Measurements from ENCODE around the gene FKBP1B.
"Not testable (repeated sequence)": the region's sequence is repeated elsewhere in the genome, so short reads cannot be mapped to it uniquely, and the experiment has no call there.

Gene FKBP1B

DNA sequence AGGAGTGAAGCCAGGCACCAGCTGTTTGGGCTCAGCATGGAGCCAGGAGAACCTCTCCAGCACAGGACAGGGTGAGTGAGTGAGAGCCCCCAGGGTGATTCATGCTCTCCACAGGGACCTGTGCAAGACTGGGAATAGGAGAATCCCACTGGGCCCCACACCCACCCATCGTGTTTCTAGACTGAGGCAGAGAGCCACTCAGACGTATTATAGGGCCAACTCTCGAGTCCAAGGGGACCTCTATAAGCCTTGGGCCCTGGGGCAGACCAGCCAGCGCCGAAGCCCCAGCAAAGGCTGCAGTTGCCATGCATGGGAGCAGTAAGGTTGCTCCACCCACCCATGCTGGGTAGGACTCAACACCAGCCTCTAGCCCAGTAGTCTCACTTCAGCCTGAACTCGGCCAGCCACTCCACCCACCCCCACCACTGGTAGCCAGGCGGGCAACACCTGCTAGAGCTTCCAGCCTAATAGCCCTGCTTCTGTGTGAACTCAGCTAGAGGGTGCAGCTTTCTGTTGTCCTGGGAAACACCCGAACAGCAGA, 54.6 kb downstream of the FKBP1B start:
- no peak for DNase-seq (ENCODE audit: low spot score)

DNA sequence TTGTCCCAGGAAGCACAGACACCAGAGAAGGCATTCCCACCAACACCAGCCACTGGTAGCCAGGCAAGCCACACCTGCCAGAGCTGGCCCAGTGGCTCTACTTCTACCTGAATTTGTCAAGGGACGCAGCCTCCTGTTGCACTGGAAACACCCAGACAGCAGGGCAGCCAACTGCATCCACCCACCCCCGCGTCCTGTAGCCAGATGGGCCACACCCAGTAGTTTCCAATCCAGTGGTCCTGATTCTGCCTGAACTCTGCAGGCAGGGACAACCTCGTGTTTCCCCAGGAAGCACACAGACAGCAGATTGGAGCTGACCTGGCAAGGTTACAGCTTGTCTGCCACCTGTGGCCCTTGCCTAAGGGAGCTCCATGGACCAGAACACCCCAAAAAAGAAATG, 55.4 kb downstream of the FKBP1B start:
- DNase-seq (ENCODE audit: low spot score) = no peak

DNA sequence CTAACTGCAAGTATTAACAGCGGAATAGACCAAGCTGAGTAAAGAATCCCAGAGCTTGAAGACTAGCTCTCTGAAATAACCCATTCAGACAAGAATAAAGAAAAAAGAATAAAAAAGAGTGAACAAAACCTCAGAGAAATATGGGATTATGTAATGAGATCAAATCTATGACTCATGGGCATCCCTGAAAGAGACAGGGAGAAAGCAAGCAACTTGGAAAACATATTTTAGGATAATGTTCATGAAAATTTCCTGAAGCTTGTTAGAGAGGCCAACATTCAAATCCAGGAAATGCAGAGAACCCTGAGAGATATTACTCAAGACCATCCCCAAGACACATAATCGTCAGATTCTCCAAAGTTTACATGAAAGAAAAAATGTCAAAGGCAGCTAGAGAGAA, 56.3 kb downstream of the FKBP1B start:
- no peak for DNase-seq (ENCODE audit: low spot score)

DNA sequence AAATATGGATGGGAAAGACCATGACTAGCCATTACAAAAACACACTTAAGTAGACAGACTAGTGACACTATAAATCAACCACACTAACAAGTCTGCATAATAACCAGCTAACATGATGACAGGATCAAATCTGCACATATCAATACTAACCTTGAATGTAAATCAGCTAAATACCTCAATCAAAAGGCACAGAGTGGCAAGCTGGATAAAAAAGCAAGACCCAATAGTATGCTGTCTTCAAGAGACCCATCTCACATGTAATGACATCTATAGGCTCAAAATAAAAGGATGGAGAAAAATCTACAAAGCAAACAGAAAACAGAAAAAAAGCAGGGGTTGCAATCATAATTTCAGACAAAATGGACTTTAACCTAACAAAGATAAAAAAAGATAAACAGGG, 57.2 kb downstream of the FKBP1B start:
- no peak for DNase-seq (ENCODE audit: low spot score)

DNA sequence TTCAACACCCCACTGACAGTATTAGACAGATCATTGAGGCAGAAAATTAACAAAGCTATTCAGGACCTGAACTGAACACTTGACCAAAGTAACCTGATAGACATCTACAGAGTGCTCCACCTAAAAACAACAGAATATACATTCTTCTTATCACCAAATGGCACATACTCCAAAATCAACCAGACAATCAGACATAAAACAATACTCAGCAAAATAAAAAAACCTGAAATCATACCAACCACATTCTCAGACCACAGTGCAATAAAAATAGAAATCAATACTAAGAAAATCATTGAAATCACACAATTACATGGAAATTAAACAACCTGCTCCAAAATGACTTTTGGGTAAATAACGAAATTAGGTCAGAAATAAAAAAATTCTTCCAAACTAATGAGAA, 57.8 kb downstream of the FKBP1B start:
- no peak for DNase-seq (ENCODE audit: low spot score)

DNA sequence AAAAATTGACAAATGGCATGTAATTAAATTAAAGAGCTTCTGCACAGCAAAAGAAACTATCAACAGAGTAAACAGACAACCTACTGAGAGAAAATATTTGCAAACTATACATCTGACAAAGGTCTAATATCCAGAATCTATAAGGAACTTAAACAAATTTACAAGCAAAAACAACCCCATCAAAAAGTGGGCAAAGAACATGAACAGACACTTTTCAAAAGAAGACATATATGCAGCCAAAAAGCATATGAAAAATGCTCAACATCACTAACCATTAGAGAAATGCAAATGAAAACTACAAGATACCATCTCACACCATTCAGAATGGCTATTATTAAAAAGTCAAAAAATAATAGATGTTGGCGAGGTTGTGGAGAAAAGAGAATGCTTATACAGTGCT, 59.9 kb downstream of the FKBP1B start:
- DNase-seq (ENCODE audit: low spot score) = not testable (repeated sequence)

DNA sequence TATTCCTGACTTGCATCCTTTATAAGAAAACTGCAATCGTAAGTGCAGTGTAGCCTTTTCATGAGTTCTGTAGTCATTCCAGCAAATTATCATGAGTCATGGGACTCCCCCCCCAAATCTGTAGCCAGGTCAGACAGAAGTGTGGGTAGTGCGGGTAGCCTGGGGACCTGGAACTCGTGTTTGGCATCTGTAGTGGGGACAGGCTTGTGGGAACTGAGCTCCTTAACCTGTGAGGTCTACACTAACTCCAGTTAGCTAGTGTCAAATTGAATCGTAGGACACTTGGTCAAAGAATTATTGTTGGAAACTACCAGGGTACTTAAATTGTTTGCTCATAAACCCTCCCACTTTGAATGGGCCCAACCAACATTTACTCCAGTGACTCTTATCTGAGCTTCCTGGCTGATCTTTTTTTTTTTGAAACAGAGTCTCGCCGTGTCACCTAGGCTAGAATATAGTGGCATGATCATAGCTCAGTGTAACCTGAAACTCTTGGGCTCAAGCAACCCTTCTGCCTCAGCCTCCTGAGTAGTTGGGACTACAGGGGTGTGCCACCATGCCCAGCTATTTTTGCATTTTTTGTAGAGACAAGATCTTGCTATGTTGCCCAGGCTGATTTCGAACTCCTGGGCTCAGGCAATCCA, 61.2 kb downstream of the FKBP1B start:
- DNase-seq (ENCODE audit: low spot score) = no peak

DNA sequence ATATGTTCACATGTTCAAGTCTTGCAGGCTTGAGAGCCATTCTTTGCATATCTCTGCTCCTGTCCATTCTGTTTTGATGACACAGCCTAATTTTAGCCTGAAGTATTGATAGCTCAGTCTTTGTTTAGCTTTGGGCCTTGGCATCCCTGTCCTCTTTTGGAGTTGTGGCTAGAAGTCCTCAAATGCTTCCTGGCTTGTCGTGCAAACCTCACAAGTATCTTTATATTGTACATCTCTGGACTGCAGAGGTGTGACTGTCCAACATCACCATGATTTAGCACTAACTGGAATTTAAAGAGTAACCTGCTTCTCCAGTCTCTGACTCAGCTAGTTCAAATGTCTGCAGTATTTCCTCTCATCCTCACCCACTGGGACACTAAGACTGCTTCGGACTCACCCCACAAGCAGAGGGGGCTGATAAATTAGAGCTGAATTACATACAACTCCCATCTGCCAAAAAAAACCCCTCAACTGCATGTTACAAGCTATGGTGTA, 61.9 kb downstream of the FKBP1B start:
- DNase-seq (ENCODE audit: low spot score) = no peak
